HPDE6-E6E7 (cell line): ENCODE results near the gene GTF3C5.

Experiments used
- DNase-seq: peaks from one replicate; pipeline ENCODE4 v3.0.0; 2011; ENCODE audit warnings: missing footprints; ENCODE audit errors: extremely low spot score

GTF3C5 gene

DNA sequence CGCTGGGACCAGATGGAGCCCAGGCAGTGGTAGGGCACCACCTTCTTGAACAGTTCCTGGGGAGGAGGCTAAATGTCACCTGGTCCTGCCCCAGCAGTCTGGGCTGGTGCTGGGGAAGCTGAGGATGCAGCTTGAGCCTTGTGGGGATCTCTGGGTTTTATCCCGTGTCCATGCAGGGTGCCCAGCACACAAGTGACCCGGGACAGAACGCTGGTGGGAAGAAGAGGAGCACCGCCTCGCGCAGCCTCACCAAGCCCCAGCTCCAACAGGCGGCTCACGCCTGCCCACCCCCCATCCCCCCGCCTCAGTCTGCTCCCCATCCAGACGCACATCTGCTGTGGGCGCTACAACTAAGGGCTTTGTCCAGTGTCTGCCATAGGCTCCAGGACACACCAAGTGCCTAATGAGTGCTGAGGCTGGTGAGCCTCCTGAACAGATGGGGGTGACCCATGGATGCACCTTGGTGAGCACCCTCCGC is 76.5 kb downstream of the GTF3C5 start:
- no peak for DNase-seq
